Stimulated activated CD4-positive, alpha-beta T cell treated with anti-CD3 and anti-CD28 coated beads, Interleukin-4, amount 100 ng/mL, for 1 hour (primary cell): ENCODE data around the gene FAM174C.

Experiments used
- DNase-seq: peaks from one replicate; pipeline ENCODE4 v3.0.0-alpha.2; 2020

Gene FAM174C

GRCh38 chr19:1325568-1326294 lies 50.4 kb downstream of the FAM174C start:
- DNase-seq = no peak

DNA sequence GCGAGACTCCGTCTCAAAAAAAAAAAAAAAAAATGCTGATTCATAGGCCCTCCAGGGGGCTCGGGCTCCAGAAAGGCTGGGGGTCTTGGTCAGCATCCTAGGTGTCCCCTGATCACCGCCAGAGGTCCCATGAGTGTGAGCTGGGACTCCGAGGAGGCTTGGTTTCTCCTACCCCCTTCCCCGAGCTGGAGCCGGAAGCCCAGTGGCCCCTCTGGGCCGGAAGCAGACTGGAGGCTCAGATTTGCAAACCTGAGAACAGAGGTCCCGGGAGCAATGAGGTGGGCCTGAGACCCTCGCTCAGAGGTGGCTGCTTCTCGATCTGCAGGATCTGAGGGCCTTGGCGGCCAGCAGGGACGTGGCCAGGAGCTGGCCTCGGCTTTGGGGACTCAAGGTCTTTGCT lies 51.8 kb downstream of the FAM174C start:
- no peak for DNase-seq
